GM18526 (cell line): ENCODE measurements around the gene FOXJ2.

Experiments used
- POLR2A ChIP-seq: IDR thresholded peaks from 3 replicates; pipeline ENCODE4 v1.6.1; 2011; ENCODE audit not compliant: insufficient read length; ENCODE audit errors: extremely low read depth

FOXJ2 gene

DNA sequence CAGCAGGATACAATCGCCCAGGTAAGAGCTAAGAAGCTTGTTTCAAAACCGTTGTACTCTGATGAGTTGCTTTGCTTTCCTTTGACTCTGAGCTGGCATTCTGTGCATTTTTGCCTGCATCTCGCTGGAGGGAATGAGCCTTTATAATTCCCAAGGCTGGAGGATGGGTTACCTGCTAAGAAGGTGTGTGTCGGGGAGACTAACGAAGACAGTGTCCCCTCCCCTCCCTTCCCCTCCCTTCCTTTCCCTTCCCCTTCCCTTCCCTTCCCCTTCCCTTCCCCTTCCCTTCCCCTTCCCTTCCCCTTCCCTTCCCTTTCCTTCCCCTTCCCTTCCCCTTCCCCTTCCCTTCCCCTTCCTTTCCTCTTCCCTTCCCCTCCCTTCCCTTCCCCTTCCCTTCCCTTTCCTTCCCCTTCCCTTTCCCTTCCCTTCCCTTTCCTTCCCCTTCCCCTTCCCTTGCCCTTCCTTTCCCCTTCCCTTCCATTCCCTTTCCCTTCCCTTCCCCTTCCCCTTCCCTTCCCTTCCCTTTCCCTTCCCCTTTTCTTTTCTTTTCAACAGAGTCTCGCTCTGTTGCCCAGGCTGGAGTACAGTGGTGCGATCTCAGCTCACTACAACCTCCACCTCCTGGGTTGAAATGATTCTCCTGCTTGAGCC lies 18.2 kb downstream of the FOXJ2 start:
- no peak for TF ChIP-seq POLR2A

DNA sequence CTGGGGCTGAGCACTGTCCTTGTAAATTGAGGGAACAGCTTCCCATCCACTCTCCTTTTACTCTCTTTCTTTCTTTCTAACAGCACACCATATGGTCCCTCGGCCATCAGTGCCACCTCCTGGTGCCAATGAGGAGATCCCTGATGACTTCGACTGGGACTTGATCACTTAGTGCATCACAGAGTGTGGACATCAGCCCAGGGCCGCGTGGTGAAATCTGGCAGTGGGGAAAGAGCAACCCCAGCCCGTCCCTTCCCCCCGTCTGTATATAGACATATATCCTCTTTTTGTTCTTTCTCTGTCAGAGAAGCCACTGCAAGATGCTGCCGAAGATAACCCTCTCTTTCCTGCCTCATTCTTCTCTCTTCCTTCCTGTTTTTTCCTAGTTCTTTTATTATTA lies 20.2 kb downstream of the FOXJ2 start:
- no peak for TF ChIP-seq POLR2A

DNA sequence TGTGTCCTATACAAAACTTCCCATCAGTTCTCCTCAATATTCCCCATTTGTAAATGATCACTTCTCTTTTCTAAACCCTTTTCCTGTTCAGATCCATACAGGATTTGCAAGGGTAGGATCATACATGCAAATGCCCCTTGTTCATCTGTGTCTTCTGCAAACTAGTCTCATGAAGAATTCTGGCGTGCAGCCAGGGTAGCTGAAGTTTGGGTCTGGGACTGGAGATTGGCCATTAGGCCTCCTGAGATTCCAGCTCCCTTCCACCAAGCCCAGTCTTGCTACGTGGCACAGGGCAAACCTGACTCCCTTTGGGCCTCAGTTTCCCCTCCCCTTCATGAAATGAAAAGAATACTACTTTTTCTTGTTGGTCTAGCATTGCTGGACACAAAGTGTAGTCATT lies 22.3 kb downstream of the FOXJ2 start:
- TF ChIP-seq POLR2A: no peak

DNA sequence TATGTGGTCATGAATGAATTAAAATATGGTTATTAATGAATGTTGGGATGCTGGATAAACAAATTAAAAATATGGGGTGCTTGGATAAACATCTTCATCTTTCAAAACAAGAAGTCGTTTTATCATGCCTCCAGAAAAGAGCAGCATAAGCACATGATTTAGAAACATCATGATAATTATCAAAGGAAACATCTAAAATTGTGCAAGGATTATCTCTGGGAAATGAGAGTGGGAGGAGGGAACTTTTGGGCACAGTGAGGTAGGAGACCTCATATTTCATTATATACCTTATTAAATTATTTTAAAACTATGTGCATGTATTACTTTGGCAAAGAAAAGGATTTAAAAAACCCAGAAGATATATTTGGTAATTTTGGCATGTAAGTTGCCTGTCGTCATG lies 24.8 kb downstream of the FOXJ2 start:
- TF ChIP-seq POLR2A: no peak

DNA sequence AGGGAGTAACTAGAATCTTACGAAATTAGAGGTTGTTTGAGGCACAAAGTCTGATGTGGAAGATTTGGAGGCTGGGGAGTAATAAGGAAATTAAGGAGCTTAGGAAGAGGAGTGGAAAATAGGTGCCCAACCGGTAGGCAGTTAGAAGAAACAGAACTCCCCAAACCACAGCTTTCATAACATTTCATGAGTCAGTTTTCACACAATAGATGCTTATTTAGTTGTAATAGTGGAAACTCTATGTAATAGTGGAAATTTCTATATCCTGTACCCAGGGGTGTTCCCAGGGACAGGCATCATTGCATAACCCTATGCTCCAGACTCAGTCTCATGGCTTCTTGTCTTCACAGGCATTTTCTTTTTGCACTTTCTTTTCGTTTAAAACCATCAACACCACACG lies 25.3 kb downstream of the FOXJ2 start:
- no peak for TF ChIP-seq POLR2A

DNA sequence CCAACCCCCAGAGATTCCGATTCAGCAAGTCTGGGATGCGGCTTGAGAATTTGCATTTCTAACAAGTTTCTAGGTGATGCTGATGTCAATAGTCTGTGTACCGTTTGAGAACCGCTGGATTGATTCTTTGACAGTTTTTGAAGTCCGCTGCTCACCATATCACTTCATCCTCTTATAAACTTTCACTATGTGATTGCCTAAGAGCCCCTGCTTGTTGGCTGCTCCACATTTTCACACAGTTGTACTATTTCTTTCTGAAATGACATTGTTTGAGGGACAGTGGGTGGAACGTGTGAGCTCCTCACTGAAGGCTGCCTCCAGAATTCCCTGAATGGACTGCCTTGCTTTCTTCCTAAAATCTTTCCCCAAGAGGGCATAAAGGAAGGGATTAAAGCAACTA lies 26.0 kb downstream of the FOXJ2 start:
- no peak for TF ChIP-seq POLR2A

DNA sequence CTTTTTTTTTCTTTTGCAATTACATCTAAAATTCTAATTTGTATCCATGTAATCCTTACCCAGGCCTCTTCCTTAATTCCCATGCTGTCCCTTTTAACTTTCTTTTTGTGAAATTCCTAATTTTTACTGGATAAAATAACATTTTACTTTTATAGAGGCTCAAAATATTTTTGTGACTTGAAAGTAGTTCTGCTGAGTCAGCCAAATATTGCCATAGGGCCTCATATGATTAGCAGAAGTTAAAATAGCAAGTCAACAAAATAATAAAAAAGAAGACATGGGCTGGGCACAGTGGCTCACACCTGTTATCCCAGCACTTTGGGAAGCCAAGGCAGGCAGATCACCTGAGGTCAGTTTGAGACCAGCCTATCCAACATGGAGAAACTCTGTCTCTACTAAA lies 31.6 kb downstream of the FOXJ2 start:
- no peak for TF ChIP-seq POLR2A

DNA sequence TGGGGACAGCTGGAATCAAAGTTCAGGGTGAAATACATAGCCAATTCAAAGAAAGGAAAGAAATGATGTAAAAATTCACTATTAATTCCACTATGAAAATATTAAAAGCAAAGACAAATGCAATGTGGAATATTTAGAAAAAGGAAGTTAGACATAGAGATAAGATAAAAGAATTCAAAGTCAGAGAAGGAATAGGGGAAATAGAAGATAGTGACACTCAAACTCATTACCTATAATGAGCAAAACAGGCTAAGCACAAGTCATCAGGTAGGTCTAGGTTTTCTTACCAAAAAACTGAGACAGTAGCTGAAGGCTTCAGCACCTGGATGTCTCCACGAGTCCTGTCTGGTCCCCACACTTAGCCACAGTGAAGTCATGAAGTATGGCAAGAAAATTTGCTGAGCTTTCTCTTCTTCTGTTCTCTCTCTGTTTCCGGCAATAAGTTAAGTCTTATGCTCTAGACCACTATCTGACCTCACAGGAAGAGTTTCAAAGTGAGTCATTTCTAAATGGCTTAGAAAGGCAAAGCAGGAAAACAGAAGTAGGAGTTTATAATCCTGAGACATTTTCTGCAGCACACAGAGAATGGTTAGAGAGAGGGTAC lies 33.6 kb downstream of the FOXJ2 start, which contains the start of gene C3AR1:
Gene C3AR1, minus strand, starts transcription at position 369 of the 604 bp plus-strand sequence. CDS start 6,174 bp downstream, outside the sequence.
- TF ChIP-seq POLR2A: no peak

DNA sequence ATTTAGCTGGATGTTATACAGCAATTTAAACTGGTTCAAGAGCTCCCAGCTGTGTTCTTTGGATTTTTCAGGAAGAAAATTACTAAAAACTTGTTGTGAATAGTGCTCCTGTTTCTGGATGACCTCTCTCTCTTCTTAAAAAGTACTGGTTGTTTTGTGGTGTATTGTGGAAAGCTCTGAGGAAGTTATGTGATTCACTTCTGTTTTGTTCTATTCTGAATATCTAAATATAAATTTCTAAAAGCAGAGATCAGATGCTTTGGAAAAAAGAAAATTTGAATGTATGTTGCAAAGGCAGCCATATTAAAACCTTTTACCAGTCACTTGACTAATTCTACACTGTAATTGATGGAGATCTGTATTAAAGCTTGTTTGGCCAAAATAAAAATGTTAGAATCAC lies 37.1 kb downstream of the FOXJ2 start:
- TF ChIP-seq POLR2A: no peak

DNA sequence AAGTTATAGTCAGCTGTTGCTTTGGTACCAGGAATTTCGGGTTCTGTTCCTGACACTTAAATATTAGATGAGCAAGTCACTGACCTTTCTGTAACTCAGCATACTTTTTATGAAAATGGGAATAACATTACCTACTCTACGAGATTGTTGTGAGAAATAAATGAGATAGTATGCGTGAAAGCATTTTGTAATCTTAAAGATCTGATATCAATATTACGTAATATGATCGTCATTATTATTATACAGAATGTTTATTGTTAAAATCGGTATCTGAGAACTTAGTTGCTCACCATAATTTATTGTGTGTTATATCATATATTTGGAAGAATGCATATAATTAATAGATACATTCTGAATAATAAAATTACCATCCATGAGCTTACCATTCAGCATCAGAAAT lies 43.4 kb downstream of the FOXJ2 start:
- no peak for TF ChIP-seq POLR2A

DNA sequence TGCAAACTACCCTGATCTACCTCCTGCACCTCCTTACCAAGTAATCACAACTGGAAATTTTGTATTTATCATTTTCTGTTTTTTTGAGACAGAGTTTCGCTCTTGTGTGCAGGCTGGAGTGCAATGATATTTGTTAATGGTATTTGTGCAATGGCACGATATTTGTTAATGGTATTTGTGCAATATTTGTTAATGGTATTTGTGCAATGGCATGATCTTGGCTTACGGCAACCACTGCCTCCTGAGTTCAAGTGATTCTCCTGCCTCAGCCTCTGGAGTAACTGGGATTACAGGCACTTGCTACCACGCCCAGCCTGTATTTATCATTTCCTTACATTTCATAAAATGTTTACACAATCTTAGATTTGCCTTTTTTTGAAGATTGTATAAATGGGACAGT lies 43.9 kb downstream of the FOXJ2 start:
- TF ChIP-seq POLR2A: no peak

DNA sequence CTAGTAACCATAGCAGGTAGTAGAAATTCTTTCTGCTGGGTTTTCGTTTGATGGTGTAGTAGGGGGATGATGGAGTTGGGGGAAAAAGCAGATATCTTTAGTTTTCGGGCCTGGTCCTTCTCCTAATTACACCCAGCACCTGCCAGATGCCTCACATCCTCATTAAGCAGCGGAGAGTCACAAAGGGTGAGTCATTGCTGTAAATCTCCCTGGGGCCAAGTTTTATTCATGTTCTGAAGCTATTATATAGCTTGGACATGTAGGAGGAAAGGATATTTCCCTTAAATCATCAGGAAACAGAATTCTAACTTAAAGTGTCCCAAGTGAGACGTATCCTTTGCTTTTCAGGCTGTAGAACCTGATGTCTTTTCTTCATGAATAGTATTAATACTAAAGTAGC lies 44.7 kb downstream of the FOXJ2 start:
- TF ChIP-seq POLR2A: no peak

DNA sequence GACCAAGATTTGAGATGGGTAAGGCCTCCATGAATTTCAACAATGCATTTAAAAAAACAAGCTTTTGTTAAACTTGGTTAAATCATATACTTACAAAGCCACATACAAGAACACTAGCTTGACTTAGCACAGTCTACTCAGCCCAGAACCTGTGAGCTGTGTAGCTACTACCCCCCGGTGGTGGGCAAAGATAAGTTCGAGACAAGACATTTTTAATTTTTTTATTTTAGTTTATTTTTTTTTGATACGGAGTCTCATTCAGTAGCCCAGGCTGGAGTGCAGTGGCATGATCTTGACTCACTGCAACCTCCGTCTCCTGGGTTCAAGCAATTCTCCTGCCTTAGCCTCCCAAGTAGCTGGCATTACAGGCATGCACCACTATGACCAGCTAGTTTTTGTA lies 45.9 kb downstream of the FOXJ2 start:
- TF ChIP-seq POLR2A: no peak

DNA sequence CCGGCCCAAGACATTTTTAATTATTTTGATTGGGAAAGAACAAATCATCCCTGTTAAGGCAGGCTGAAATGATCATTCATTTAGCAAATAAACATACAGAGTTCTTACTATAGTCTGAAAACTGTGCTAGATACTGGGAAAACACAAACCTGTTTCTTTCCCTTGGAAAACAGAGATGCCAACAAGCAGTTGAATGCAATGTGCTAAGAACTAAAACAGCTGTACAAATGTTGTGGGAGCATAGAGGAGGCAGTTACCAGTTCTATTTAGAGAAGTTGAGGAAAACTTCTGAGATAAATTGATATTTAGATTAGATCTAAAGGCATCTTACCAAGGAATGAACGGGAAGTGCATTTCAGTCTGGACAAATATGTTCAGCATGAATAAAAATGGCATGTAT lies 46.4 kb downstream of the FOXJ2 start:
- no peak for TF ChIP-seq POLR2A

DNA sequence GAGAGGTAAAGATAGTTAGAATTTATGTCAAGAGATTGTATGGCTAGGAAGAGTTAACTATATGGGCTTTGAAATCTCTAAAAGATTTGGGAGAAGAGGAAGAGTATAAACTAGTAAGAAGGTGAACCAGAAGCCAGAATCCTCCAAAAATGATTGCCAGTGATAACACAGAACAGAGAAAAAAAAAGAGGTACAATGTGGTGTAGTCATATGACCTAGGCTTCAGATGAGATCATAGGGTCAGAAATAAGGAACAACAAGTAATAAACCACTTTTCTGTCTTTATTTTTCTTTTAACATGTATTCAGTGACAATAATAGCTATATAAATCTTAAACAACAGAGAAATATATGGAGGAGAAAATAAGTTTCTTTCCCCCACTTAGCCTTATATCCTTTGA lies 47.6 kb downstream of the FOXJ2 start:
- no peak for TF ChIP-seq POLR2A

DNA sequence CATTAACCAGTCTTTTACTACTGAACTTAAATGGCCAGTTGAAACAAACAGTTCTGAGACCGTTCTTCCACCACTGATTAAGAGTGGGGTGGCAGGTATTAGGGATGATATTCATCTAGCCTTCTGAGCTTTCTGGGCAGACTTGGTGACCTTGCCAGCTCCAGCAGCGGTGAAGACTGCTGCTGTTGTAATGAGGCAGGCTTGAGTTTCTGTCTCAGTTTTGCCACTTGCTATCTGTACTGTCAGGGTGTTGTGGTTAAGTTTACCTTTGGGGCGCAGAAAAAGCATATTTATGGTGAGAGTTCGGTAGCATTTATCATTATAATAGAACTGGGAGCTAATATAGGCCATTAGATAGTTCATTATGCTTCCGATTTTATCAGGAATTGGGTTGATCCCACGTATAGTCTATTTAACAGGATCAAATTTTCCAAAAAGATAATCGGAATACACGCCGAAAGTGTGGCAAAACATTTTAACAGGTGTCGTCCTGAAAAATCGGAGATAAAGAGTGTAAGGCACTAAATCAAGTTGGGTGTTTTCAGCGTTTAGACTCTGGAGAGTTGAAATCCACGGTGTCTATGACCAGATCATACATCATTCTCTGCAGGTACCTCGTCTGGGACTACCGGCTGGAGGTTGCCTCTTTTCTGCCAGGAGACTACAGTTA lies 48.9 kb downstream of the FOXJ2 start:
- no peak for TF ChIP-seq POLR2A

DNA sequence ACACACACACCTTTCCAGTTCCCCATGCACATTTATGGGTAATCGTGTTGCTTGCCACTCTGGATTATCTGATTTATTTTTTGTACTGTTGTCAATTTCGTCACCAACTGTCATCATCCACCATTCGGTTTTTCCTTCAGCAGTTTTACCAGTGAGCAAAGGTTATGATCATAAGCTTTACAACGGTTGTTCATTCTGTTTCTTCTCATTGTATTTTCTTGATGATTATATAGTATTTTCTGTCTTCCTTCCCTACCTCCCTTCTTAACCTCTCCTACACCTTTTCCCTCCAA lies 50.2 kb downstream of the FOXJ2 start:
- TF ChIP-seq POLR2A: no peak
